ENCODE data around the gene NFIA. TPM values are rescaled to one million over a fixed set of nuclear protein-coding genes. Genes with fewer than 3 reads are reported as not detected.
A peak's percentile ranks its signal among the peaks of the same experiment; 100 is the strongest.

Gene NFIA
- total RNA-seq, 1 experiment from 2014 or later = 0.47 TPM

GRCh38 chr1:61165402-61165801 is 83.0 kb downstream of the NFIA start:
- in situ Hi-C loops (cut with HindIII; ENCODE audit: low sequenced_read_pairs) = no loop called here
- DNase-seq (ENCODE audit: low spot score) = peak; percentile 6

- in situ Hi-C loops (cut with HindIII; ENCODE audit: low sequenced_read_pairs) = no loop called here
- DNase-seq (ENCODE audit: low spot score) = peak; percentile 12
Measured at GRCh38 chr1:61167309-61167708, 84.9 kb downstream of the NFIA start.

GRCh38 chr1:61169045-61169444 is 86.7 kb downstream of the NFIA start:
- in situ Hi-C loops (cut with HindIII; ENCODE audit: low sequenced_read_pairs) = no loop called here
- no peak for DNase-seq (ENCODE audit: low spot score)

GRCh38 chr1:61169634-61170033 is 87.3 kb downstream of the NFIA start:
- in situ Hi-C loops (cut with HindIII; ENCODE audit: low sequenced_read_pairs) = no loop called here

GRCh38 chr1:61170328-61171238 is 88.2 kb downstream of the NFIA start:
- in situ Hi-C loops (cut with HindIII; ENCODE audit: low sequenced_read_pairs) = no loop called here
- DNase-seq (ENCODE audit: low spot score) = peak; percentile 38

More at GRCh38 chr1:61169634-61170033, 87.3 kb downstream of the NFIA start:
- peak; percentile 6 for DNase-seq (ENCODE audit: low spot score)

- in situ Hi-C loops (cut with HindIII; ENCODE audit: low sequenced_read_pairs) = no loop called here
Measured at GRCh38 chr1:61171346-61171745, 89.0 kb downstream of the NFIA start.

GRCh38 chr1:61171974-61172373 is 89.6 kb downstream of the NFIA start:
- in situ Hi-C loops (cut with HindIII; ENCODE audit: low sequenced_read_pairs) = no loop called here
- no peak for DNase-seq (ENCODE audit: low spot score)

More at GRCh38 chr1:61171346-61171745, 89.0 kb downstream of the NFIA start:
- no peak for DNase-seq (ENCODE audit: low spot score)

GRCh38 chr1:61173118-61173517 is 90.8 kb downstream of the NFIA start:
- in situ Hi-C loops (cut with HindIII; ENCODE audit: low sequenced_read_pairs) = no loop called here
- peak; percentile 53 for DNase-seq (ENCODE audit: low spot score)

GRCh38 chr1:61174060-61174795 is 91.9 kb downstream of the NFIA start:
- in situ Hi-C loops (cut with HindIII; ENCODE audit: low sequenced_read_pairs) = no loop called here

GRCh38 chr1:61175976-61176375 is 93.6 kb downstream of the NFIA start:
- DNase-seq (ENCODE audit: low spot score) = no peak
- in situ Hi-C loops (cut with HindIII; ENCODE audit: low sequenced_read_pairs) = no loop called here

More at GRCh38 chr1:61174060-61174795, 91.9 kb downstream of the NFIA start:
- DNase-seq (ENCODE audit: low spot score) = peak; percentile 97

GRCh38 chr1:61181067-61182038 is 99.0 kb downstream of the NFIA start:
- no peak for DNase-seq (ENCODE audit: low spot score)
- in situ Hi-C loops (cut with HindIII; ENCODE audit: low sequenced_read_pairs) = no loop called here

- DNase-seq (ENCODE audit: low spot score) = no peak
- in situ Hi-C loops (cut with HindIII; ENCODE audit: low sequenced_read_pairs) = no loop called here
Measured at GRCh38 chr1:61182049-61182448, 99.7 kb downstream of the NFIA start.

GRCh38 chr1:61182480-61182879 is 100.1 kb downstream of the NFIA start:
- no peak for DNase-seq (ENCODE audit: low spot score)

GRCh38 chr1:61183471-61184039 is 101.2 kb downstream of the NFIA start:
- DNase-seq (ENCODE audit: low spot score) = peak; percentile 71
- in situ Hi-C loops (cut with HindIII; ENCODE audit: low sequenced_read_pairs) = no loop called here

More at GRCh38 chr1:61182480-61182879, 100.1 kb downstream of the NFIA start:
- in situ Hi-C loops (cut with HindIII; ENCODE audit: low sequenced_read_pairs) = no loop called here

- peak; percentile 88 for DNase-seq (ENCODE audit: low spot score)
- in situ Hi-C loops (cut with HindIII; ENCODE audit: low sequenced_read_pairs) = no loop called here
Measured at GRCh38 chr1:61184040-61184713, 101.8 kb downstream of the NFIA start.

- in situ Hi-C loops (cut with HindIII; ENCODE audit: low sequenced_read_pairs) = no loop called here
- no peak for DNase-seq (ENCODE audit: low spot score)
Measured at GRCh38 chr1:61184714-61185106, 102.3 kb downstream of the NFIA start.

- in situ Hi-C loops (cut with HindIII; ENCODE audit: low sequenced_read_pairs) = no loop called here
- DNase-seq (ENCODE audit: low spot score) = no peak
Measured at GRCh38 chr1:61186753-61187152, 104.4 kb downstream of the NFIA start.
